ENCODE results near the gene PDHA1.
A peak's percentile ranks its signal among the peaks of the same experiment; 100 is the strongest.

Gene PDHA1

DNA sequence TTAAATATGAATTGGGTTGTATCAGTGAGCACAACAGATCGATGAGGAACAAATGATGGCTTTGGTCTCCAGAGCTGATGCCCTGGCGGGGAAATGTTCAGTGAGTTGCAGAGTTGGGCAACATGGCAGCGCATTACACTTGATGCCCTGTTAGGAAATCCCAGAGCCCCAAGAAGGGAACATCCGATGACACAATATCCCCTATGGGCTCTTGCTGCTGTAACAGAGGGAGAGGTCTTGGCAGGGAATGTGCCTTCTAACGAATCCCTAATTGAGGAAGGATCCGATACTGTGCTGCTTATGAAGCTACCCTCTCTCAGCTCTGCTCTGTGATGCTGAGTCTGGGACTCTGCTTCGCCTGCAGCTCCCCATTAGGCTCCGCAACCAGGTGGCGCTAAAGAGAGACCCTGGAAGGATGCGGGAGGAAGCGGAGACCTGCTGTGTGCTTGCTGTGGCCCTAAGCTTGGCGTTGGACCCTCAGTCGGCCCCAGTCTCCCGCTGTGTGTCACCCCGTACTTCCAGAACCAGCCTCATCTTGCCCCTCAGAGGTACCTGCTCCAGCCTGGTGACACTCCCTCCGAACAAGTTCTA lies 38.9 kb downstream of the PDHA1 start:
- Histone ChIP-seq H3K18ac (ENCODE audit: low read length) (no peak overlapping the region), H3K9ac (ENCODE audit: low read length) (no peak overlapping the region), H4K8ac (ENCODE audit: low read depth, low read length) (no peak overlapping the region), H2AFZ (ENCODE audit: insufficient read depth, low read length, poor library complexity) (no peak overlapping the region), H3K4me1 (ENCODE audit: control insufficient read depth in 1 of 2, insufficient read depth in 2 of 2, low read length in 2 of 2) (no peaks in the 10 kb centered on the region), H3K14ac (ENCODE audit: low read length) (no peak overlapping the region), H2BK5ac (ENCODE audit: low read depth, low read length, poor library complexity) (no peak overlapping the region), H4K12ac (ENCODE audit: low read depth, low read length) (no peak overlapping the region), H3K27ac (ENCODE audit: low read depth, low read length) (no peak overlapping the region), H3K23ac (ENCODE audit: low read length) (no peak overlapping the region), H3K4me3 (ENCODE audit: low read depth, low read length) (no peak overlapping the region), H4K91ac (ENCODE audit: low read depth, low read length) (no peak overlapping the region), H2BK12ac (ENCODE audit: low read length) (no peak overlapping the region), H3K27me3 (ENCODE audit: insufficient read depth, low read length) (no peaks in the 10 kb centered on the region), H3K4ac (ENCODE audit: low read depth, low read length) (no peak overlapping the region), H3K9me3 (ENCODE audit: insufficient read depth, low read depth, low read length) (no peaks in the 10 kb centered on the region), H2BK120ac (ENCODE audit: insufficient read depth, low read length, poor library complexity) (no peak overlapping the region), H2AK5ac (ENCODE audit: low read length) (no peak overlapping the region), H3K79me1 (ENCODE audit: low read length) (no peaks in the 10 kb centered on the region), H3K4me2 (ENCODE audit: low read length) (no peak overlapping the region), H3K79me2 (ENCODE audit: control insufficient read depth, insufficient read depth, low read length, poor library complexity) (no peaks in the 10 kb centered on the region), H3K36me3 (ENCODE audit: control insufficient read depth in 1 of 2, insufficient read depth in 2 of 2, low read length in 2 of 2) (no peaks in the 10 kb centered on the region)
- peak; percentile 49 to 54 for DNase-seq
- no CpG with 5 or more reads among the region's 16 CpGs for WGBS (ENCODE audit: extremely low coverage, insufficient coverage, insufficient read length)

DNA sequence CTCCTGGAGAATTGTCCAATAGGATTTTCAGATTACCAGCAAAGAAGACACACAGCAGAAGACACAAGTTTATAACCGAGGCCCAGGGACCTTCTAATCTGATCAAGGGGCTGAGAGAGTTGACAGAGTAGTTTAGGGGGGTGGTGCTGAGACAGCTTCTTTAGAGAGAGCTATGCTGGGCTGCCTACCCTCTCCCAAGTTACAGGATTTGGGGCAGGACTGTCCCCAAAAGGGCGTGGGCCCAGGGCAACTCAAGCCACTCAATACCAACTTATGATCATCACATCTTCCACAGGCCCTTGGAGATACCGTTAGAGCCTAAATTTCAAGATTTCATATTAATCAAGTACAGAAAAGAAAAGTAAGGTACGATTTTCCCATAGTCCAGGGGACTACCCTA lies 43.0 kb downstream of the PDHA1 start:
- Histone ChIP-seq H2BK5ac (ENCODE audit: low read depth, low read length, poor library complexity) (no peak overlapping the region), H3K36me3 (ENCODE audit: control insufficient read depth in 1 of 2, insufficient read depth in 2 of 2, low read length in 2 of 2) (no peaks in the 10 kb centered on the region), H2AK5ac (ENCODE audit: low read length) (no peak overlapping the region), H3K79me1 (ENCODE audit: low read length) (no peaks in the 10 kb centered on the region), H4K12ac (ENCODE audit: low read depth, low read length) (no peak overlapping the region), H2AFZ (ENCODE audit: insufficient read depth, low read length, poor library complexity) (no peak overlapping the region), H3K4ac (ENCODE audit: low read depth, low read length) (no peak overlapping the region), H3K18ac (ENCODE audit: low read length) (no peak overlapping the region), H3K9ac (ENCODE audit: low read length) (no peak overlapping the region), H3K9me3 (ENCODE audit: insufficient read depth, low read depth, low read length) (no peaks in the 10 kb centered on the region), H3K4me2 (ENCODE audit: low read length) (no peak overlapping the region), H4K8ac (ENCODE audit: low read depth, low read length) (no peak overlapping the region), H3K79me2 (ENCODE audit: control insufficient read depth, insufficient read depth, low read length, poor library complexity) (no peaks in the 10 kb centered on the region), H4K91ac (ENCODE audit: low read depth, low read length) (no peak overlapping the region), H2BK120ac (ENCODE audit: insufficient read depth, low read length, poor library complexity) (no peak overlapping the region), H3K4me1 (ENCODE audit: control insufficient read depth in 1 of 2, insufficient read depth in 2 of 2, low read length in 2 of 2) (no peaks in the 10 kb centered on the region), H3K27me3 (ENCODE audit: insufficient read depth, low read length) (no peaks in the 10 kb centered on the region), H3K14ac (ENCODE audit: low read length) (no peak overlapping the region), H2BK12ac (ENCODE audit: low read length) (no peak overlapping the region), H3K4me3 (ENCODE audit: low read depth, low read length) (no peak overlapping the region), H3K27ac (ENCODE audit: low read depth, low read length) (no peak overlapping the region), H3K23ac (ENCODE audit: low read length) (no peak overlapping the region)
- no CpG with 5 or more reads among the region's 4 CpGs for WGBS (ENCODE audit: extremely low coverage, insufficient coverage, insufficient read length)
- no peak for DNase-seq

DNA sequence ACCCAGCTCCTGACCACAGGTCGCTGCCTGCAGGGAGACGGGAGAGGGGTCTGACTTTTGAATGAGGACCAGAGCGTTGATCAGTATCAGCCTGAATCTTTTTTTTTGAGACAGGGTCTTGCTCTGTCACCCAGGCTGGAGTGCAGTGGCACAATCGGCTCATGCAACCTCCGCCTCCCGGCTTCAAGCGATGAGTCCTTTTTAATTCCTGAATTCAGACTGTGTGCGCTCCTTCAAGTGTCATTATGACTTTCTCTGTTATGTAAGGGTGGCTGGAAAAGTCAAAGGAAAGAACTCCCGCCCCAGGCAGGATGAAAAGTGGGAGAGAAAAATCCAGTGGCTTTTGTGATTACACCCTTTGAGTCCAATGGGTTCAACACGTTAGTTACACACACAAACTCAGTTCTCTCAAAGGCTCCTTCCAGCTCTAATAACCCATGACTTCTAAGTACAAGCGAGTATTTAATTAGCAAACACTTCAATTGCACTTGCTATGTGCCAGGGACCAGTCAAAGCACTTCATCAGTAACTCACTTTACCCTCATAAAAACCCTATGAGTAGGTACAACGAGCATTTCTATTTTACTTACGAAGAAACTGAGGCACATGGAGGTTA lies 44.4 kb downstream of the PDHA1 start:
- Histone ChIP-seq H2AFZ (ENCODE audit: insufficient read depth, low read length, poor library complexity) (no peak overlapping the region), H4K91ac (ENCODE audit: low read depth, low read length) (no peak overlapping the region), H3K27ac (ENCODE audit: low read depth, low read length) (no peak overlapping the region), H3K18ac (ENCODE audit: low read length) (no peak overlapping the region), H4K12ac (ENCODE audit: low read depth, low read length) (no peak overlapping the region), H2BK120ac (ENCODE audit: insufficient read depth, low read length, poor library complexity) (no peak overlapping the region), H3K9me3 (ENCODE audit: insufficient read depth, low read depth, low read length) (no peaks in the 10 kb centered on the region), H2BK5ac (ENCODE audit: low read depth, low read length, poor library complexity) (no peak overlapping the region), H2BK12ac (ENCODE audit: low read length) (no peak overlapping the region), H3K36me3 (ENCODE audit: control insufficient read depth in 1 of 2, insufficient read depth in 2 of 2, low read length in 2 of 2) (no peaks in the 10 kb centered on the region), H3K4me2 (ENCODE audit: low read length) (no peak overlapping the region), H3K4me1 (ENCODE audit: control insufficient read depth in 1 of 2, insufficient read depth in 2 of 2, low read length in 2 of 2) (no peaks in the 10 kb centered on the region), H2AK5ac (ENCODE audit: low read length) (no peak overlapping the region), H3K23ac (ENCODE audit: low read length) (no peak overlapping the region), H3K27me3 (ENCODE audit: insufficient read depth, low read length) (no peaks in the 10 kb centered on the region), H4K8ac (ENCODE audit: low read depth, low read length) (no peak overlapping the region), H3K4me3 (ENCODE audit: low read depth, low read length) (no peak overlapping the region), H3K9ac (ENCODE audit: low read length) (no peak overlapping the region), H3K14ac (ENCODE audit: low read length) (no peak overlapping the region), H3K79me2 (ENCODE audit: control insufficient read depth, insufficient read depth, low read length, poor library complexity) (no peaks in the 10 kb centered on the region), H3K79me1 (ENCODE audit: low read length) (no peaks in the 10 kb centered on the region), H3K4ac (ENCODE audit: low read depth, low read length) (no peak overlapping the region)
- no peak for DNase-seq
- no CpG with 5 or more reads among the region's 13 CpGs for WGBS (ENCODE audit: extremely low coverage, insufficient coverage, insufficient read length)

DNA sequence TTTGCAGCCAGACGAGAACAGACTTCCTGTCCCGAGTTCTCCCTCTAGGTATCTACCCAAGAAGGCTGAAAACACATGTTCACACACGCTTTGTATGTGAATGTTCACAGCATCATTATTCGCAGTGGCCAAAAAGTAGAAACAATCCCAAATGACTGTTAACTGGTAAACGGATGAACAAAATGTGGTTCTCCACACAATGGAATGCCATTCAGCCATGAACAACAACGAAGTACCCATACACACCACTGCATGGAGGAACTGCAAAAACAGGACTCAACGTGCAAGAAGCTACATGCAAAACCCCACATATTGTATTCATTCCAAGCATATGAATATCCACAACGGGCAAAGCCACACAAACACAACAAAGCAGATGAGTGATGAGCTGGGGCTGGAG lies 45.0 kb downstream of the PDHA1 start:
- no CpG with 5 or more reads among the region's 8 CpGs for WGBS (ENCODE audit: extremely low coverage, insufficient coverage, insufficient read length)
- Histone ChIP-seq H4K8ac (ENCODE audit: low read depth, low read length) (no peak overlapping the region), H3K23ac (ENCODE audit: low read length) (no peak overlapping the region), H3K27me3 (ENCODE audit: insufficient read depth, low read length) (no peaks in the 10 kb centered on the region), H3K18ac (ENCODE audit: low read length) (no peak overlapping the region), H3K79me2 (ENCODE audit: control insufficient read depth, insufficient read depth, low read length, poor library complexity) (no peaks in the 10 kb centered on the region), H3K4ac (ENCODE audit: low read depth, low read length) (no peak overlapping the region), H3K4me3 (ENCODE audit: low read depth, low read length) (no peak overlapping the region), H3K27ac (ENCODE audit: low read depth, low read length) (no peak overlapping the region), H4K12ac (ENCODE audit: low read depth, low read length) (no peak overlapping the region), H3K36me3 (ENCODE audit: control insufficient read depth in 1 of 2, insufficient read depth in 2 of 2, low read length in 2 of 2) (no peaks in the 10 kb centered on the region), H3K9me3 (ENCODE audit: insufficient read depth, low read depth, low read length) (no peaks in the 10 kb centered on the region), H3K79me1 (ENCODE audit: low read length) (no peaks in the 10 kb centered on the region), H3K14ac (ENCODE audit: low read length) (no peak overlapping the region), H2BK120ac (ENCODE audit: insufficient read depth, low read length, poor library complexity) (no peak overlapping the region), H4K91ac (ENCODE audit: low read depth, low read length) (no peak overlapping the region), H3K4me1 (ENCODE audit: control insufficient read depth in 1 of 2, insufficient read depth in 2 of 2, low read length in 2 of 2) (no peaks in the 10 kb centered on the region), H2AFZ (ENCODE audit: insufficient read depth, low read length, poor library complexity) (no peak overlapping the region), H3K9ac (ENCODE audit: low read length) (no peak overlapping the region), H3K4me2 (ENCODE audit: low read length) (no peak overlapping the region), H2BK12ac (ENCODE audit: low read length) (no peak overlapping the region), H2AK5ac (ENCODE audit: low read length) (no peak overlapping the region), H2BK5ac (ENCODE audit: low read depth, low read length, poor library complexity) (no peak overlapping the region)
- no peak for DNase-seq

Measured in trophoblast cell (in vitro differentiated cells and primary cell).